ENCODE results near the gene RTL1.

Gene RTL1

DNA sequence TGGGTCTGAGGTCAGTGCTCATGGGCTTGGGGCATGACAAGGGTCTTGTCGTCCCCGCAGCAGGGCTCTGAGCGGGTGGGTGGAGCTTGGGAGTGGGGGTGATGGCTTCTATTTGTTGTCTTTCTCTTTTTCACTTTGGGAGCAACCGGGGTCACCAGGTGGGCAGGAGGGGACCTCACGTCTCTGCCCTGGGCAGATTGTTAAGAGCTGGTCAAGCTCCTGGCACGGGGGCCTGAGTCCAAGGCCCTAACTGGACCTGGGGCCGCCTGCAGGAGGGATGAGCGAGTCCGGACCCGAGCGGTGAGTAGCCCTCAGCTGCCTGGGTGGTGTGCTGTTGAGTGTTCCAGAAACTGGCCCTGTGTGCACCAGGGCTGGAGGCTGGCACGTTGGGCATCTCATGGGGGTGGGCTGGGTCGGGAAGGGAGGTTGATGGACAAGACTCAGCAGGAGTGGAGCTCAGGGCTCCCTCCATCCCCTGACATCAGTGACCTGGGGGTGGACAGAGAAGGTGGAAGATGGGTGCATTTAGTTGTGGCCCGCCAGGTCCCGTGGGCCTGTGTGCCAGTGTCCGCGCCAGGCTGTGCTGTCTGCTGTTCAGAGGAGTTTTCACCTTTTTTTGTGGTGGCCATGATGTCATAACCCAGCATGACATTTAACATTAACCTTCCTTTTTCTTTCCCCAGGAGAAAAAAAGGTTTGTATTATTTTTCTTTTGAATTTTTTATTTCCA, 27.5 kb downstream of the RTL1 start:
- Histone ChIP-seq H3K27me3 (ENCODE audit: control insufficient read depth, insufficient read depth, low read length) (no peaks in the 10 kb centered on the region), H3K4me3 (ENCODE audit: low read depth, low read length) (no peak overlapping the region), H3K9ac (ENCODE audit: low read depth, low read length) (no peak overlapping the region), H3K36me3 (ENCODE audit: control insufficient read depth, insufficient read depth, low read length) (no peaks in the 10 kb centered on the region), H3K4me1 (ENCODE audit: control insufficient read depth, insufficient read depth, low read length) (no peaks in the 10 kb centered on the region), H3K9me3 (ENCODE audit: control insufficient read depth, insufficient read depth, low read length) (no peaks in the 10 kb centered on the region)

- H3K27me3 ChIP-seq (ENCODE audit: control insufficient read depth, insufficient read depth, low read length): no peaks in the 10 kb centered on the region
- H3K4me3 ChIP-seq (ENCODE audit: low read depth, low read length): no peak overlapping the region
- no peaks in the 10 kb centered on the region for H3K4me1 ChIP-seq (ENCODE audit: control insufficient read depth, insufficient read depth, low read length)
- H3K36me3 ChIP-seq (ENCODE audit: control insufficient read depth, insufficient read depth, low read length): no peaks in the 10 kb centered on the region
- H3K9me3 ChIP-seq (ENCODE audit: control insufficient read depth, insufficient read depth, low read length): no peaks in the 10 kb centered on the region
- no peak overlapping the region for H3K9ac ChIP-seq (ENCODE audit: low read depth, low read length)
Observed at GRCh38 chr14:100875126-100875525, 28.4 kb downstream of the RTL1 start.

DNA sequence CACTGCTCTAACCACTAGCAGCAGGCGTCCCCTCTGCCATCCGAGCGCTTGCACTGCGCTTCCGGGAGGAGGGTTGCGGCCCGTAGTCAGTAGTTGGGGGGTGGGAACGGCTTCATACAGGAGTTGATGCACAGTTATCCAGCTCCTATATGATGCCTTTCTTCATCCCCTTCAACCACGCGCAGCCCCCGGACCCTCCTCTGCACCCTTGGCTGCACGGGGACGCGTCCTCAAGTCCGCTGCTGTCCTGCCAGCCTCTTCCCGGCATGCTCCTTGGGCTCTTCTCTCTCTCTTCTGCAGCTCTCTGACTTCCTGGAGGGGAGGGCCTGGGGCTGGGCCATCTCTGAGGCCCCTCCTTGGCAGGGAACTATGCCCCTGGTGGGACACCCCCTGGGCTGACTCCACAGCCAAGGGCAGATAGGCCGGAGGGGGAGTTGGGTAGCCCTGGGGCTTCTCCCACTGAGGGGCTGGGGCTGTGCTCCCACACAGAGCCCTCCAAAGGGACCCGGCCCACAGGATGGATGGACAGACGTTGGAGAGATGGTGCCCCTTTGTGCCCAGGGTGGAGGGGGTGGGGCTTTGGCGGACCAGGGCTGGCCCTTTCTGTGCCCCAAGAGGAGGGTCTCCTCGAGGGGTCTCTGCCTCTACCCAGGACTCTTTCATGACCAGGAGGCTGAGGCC, 29.0 kb downstream of the RTL1 start:
- Histone ChIP-seq H3K4me1 (ENCODE audit: control insufficient read depth, insufficient read depth, low read length) (no peaks in the 10 kb centered on the region), H3K36me3 (ENCODE audit: control insufficient read depth, insufficient read depth, low read length) (no peaks in the 10 kb centered on the region)

DNA sequence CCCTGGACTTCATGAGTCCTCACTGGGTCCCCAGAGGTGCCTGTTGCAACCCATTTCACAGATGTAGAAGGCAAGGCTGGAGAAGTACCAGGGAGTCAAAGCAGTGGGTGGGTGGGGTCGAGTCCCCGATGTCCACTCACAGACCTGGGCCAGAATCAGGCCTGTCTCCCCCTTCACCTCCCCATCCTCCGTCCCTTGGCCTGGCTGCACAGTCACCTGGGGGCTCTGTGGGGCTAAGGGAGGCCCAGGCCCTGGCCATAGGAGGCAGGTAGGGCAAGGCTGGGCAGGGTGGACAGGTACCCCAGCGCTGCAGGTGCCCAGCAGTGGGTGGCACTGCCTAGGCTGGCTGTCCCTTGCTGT, 29.5 kb downstream of the RTL1 start:
- H3K4me3 ChIP-seq (ENCODE audit: low read depth, low read length): no peak overlapping the region
- no peaks in the 10 kb centered on the region for H3K27me3 ChIP-seq (ENCODE audit: control insufficient read depth, insufficient read depth, low read length)
- no peaks in the 10 kb centered on the region for H3K9me3 ChIP-seq (ENCODE audit: control insufficient read depth, insufficient read depth, low read length)
- H3K9ac ChIP-seq (ENCODE audit: low read depth, low read length): no peak overlapping the region
- H3K4me1 ChIP-seq (ENCODE audit: control insufficient read depth, insufficient read depth, low read length): no peaks in the 10 kb centered on the region
- H3K36me3 ChIP-seq (ENCODE audit: control insufficient read depth, insufficient read depth, low read length): no peaks in the 10 kb centered on the region

More for the DNA sequence above, 29.0 kb downstream of the RTL1 start:
- no peaks in the 10 kb centered on the region for H3K9me3 ChIP-seq (ENCODE audit: control insufficient read depth, insufficient read depth, low read length)
- H3K9ac ChIP-seq (ENCODE audit: low read depth, low read length): no peak overlapping the region
- H3K27me3 ChIP-seq (ENCODE audit: control insufficient read depth, insufficient read depth, low read length): no peaks in the 10 kb centered on the region
- H3K4me3 ChIP-seq (ENCODE audit: low read depth, low read length): no peak overlapping the region

- Histone ChIP-seq H3K27me3 (ENCODE audit: control insufficient read depth, insufficient read depth, low read length) (no peaks in the 10 kb centered on the region), H3K4me1 (ENCODE audit: control insufficient read depth, insufficient read depth, low read length) (no peaks in the 10 kb centered on the region), H3K36me3 (ENCODE audit: control insufficient read depth, insufficient read depth, low read length) (no peaks in the 10 kb centered on the region), H3K9ac (ENCODE audit: low read depth, low read length) (no peak overlapping the region), H3K4me3 (ENCODE audit: low read depth, low read length) (no peak overlapping the region), H3K9me3 (ENCODE audit: control insufficient read depth, insufficient read depth, low read length) (no peaks in the 10 kb centered on the region)
Observed at GRCh38 chr14:100873096-100873482, 30.4 kb downstream of the RTL1 start.

DNA sequence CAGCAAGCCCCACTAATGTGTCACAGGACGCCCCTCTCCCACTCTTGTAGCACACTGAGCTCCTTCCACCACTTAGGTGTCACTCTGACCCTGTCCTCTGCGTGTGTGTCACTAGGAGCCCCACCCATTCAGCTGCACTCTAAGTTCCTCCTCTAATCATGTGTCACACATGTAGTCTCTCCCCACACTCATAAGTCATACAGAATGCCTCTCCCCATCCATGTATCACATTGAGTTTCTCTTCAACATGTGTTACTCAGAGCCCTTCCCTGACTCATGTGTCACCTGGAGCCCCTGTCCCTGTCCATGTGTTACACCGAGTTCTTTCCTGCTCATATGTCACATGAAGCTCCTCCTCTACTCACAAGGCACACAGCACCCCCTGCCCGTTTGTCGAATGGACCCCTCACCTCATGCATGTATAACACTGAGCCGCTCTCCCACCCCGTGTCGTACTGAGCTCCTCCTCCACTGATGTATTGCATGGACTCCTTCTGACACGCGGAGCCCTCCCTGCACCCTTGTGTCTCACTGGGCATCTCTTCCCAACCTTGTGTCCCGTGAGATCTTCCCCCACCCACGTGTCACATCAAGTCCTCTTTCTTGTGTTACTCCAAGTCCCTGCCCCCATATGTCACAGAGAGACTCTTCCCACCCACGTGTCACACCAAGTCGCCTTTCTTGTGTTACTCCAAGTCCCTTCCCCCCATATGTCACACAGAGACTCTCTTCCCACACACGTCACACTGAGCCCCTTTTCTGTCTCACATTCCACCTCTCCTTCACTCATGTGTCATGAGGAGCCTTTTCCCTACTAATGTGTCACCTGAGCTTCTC, 31.0 kb downstream of the RTL1 start:
- Histone ChIP-seq H3K4me1 (ENCODE audit: control insufficient read depth, insufficient read depth, low read length) (no peaks in the 10 kb centered on the region), H3K27me3 (ENCODE audit: control insufficient read depth, insufficient read depth, low read length) (no peaks in the 10 kb centered on the region), H3K9me3 (ENCODE audit: control insufficient read depth, insufficient read depth, low read length) (no peaks in the 10 kb centered on the region), H3K36me3 (ENCODE audit: control insufficient read depth, insufficient read depth, low read length) (no peaks in the 10 kb centered on the region), H3K4me3 (ENCODE audit: low read depth, low read length) (no peak overlapping the region), H3K9ac (ENCODE audit: low read depth, low read length) (no peak overlapping the region)

- no peaks in the 10 kb centered on the region for H3K27me3 ChIP-seq (ENCODE audit: control insufficient read depth, insufficient read depth, low read length)
- H3K4me3 ChIP-seq (ENCODE audit: low read depth, low read length): no peak overlapping the region
- H3K4me1 ChIP-seq (ENCODE audit: control insufficient read depth, insufficient read depth, low read length): no peaks in the 10 kb centered on the region
- H3K9ac ChIP-seq (ENCODE audit: low read depth, low read length): no peak overlapping the region
- no peaks in the 10 kb centered on the region for H3K36me3 ChIP-seq (ENCODE audit: control insufficient read depth, insufficient read depth, low read length)
- no peaks in the 10 kb centered on the region for H3K9me3 ChIP-seq (ENCODE audit: control insufficient read depth, insufficient read depth, low read length)
Observed at GRCh38 chr14:100871234-100872186, 32.0 kb downstream of the RTL1 start.

GRCh38 chr14:100868621-100869370, 34.7 kb downstream of the RTL1 start:
- H3K27me3 ChIP-seq (ENCODE audit: control insufficient read depth, insufficient read depth, low read length): no peaks in the 10 kb centered on the region
- H3K4me3 ChIP-seq (ENCODE audit: low read depth, low read length): no peak overlapping the region

GRCh38 chr14:100867631-100868315, 35.7 kb downstream of the RTL1 start:
- Histone ChIP-seq H3K9me3 (ENCODE audit: control insufficient read depth, insufficient read depth, low read length) (no peaks in the 10 kb centered on the region), H3K9ac (ENCODE audit: low read depth, low read length) (no peak overlapping the region), H3K36me3 (ENCODE audit: control insufficient read depth, insufficient read depth, low read length) (no peaks in the 10 kb centered on the region), H3K27me3 (ENCODE audit: control insufficient read depth, insufficient read depth, low read length) (no peaks in the 10 kb centered on the region), H3K4me3 (ENCODE audit: low read depth, low read length) (no peak overlapping the region), H3K4me1 (ENCODE audit: control insufficient read depth, insufficient read depth, low read length) (no peaks in the 10 kb centered on the region)

More at GRCh38 chr14:100868621-100869370, 34.7 kb downstream of the RTL1 start:
- Histone ChIP-seq H3K9ac (ENCODE audit: low read depth, low read length) (no peak overlapping the region), H3K9me3 (ENCODE audit: control insufficient read depth, insufficient read depth, low read length) (no peaks in the 10 kb centered on the region), H3K36me3 (ENCODE audit: control insufficient read depth, insufficient read depth, low read length) (no peaks in the 10 kb centered on the region), H3K4me1 (ENCODE audit: control insufficient read depth, insufficient read depth, low read length) (no peaks in the 10 kb centered on the region)
